B cell (primary cell): ENCODE data around the gene ANKRD9. TPM values are rescaled to one million over a fixed set of nuclear protein-coding genes. Genes with fewer than 3 reads are reported as not detected.

Experiments
- ATAC-seq: fragments of 200-7000 bp; cut with Tn5 transposase; one replicate; pipeline ENCODE4 v1.10.0; 2021; ENCODE audit warnings: low read depth, mild to moderate bottlenecking, moderate number of reproducible peaks, moderate library complexity
- CTCF ChIA-PET: fragments of 350-600 bp; sonication (Branson Sonifier 250); formaldehyde crosslinking; loops from one replicate; lab custom pipeline; 2021; ENCODE audit warnings: antibody characterized with exemption, inconsistent platforms; lab: Charles Lee
- POLR2A ChIA-PET: fragments of 350-600 bp; sonication (Branson Sonifier 250); formaldehyde crosslinking; loops from one replicate; lab custom pipeline; 2021; ENCODE audit warnings: antibody characterized with exemption; lab: Charles Lee
- DNase-seq: peaks from one replicate; pipeline ENCODE4 v3.0.0; 2013
- H2AFZ ChIP-seq: 2 replicates; pipeline ENCODE4 v1.6.1; 2012; ENCODE audit warnings: mild to moderate bottlenecking, low read depth, low read length; ENCODE audit not compliant: insufficient read depth, poor library complexity, severe bottlenecking
- H3K27ac ChIP-seq, 2 donors: 1 replicate in 1 of 2; 2 replicates in 1 of 2; pipeline ENCODE4 v1.5.1; 2012 to 2013; ENCODE audit warnings: low read length in 2 of 2, mild to moderate bottlenecking in 2 of 2, moderate library complexity in 1 of 2
- H3K27me3 ChIP-seq, 4 experiments: fragments of 200-600 bp in 1 of 4; sonication (generic) in 1 of 4; replicated peaks in 1 of 4; 1 replicate in 2 of 4; 2 replicates in 2 of 4; pipeline versions ENCODE4 v1.6.1 to v1.7.0; 2013 to 2016; ENCODE audit warnings: low read length in 3 of 4, mild to moderate bottlenecking in 2 of 4, mixed read lengths in 1 of 4, moderate library complexity in 1 of 4; ENCODE audit not compliant: insufficient read depth in 4 of 4, control insufficient read depth in 3 of 4; ENCODE audit errors: control extremely low read depth in 1 of 4
- H3K36me3 ChIP-seq, 2 experiments: replicated peaks in 1 of 2; 1 replicate in 1 of 2; 2 replicates in 1 of 2; pipeline versions ENCODE4 v1.6.1 to v1.7.1; 2013; ENCODE audit warnings: low read length in 1 of 2; ENCODE audit not compliant: insufficient read depth in 2 of 2, control insufficient read depth in 1 of 2; ENCODE audit errors: control extremely low read depth in 1 of 2, extremely low read depth in 1 of 2
- H3K4me1 ChIP-seq, 2 donors: fragments of 200-600 bp in 1 of 2; sonication (generic) in 1 of 2; 1 replicate in 1 of 2; 2 replicates in 1 of 2; pipeline versions ENCODE4 v1.5.1 to v1.6.1; 2013 to 2017; ENCODE audit warnings: low read length in 2 of 2; ENCODE audit not compliant: control insufficient read depth in 2 of 2, insufficient read depth in 2 of 2
- H3K4me2 ChIP-seq: replicated peaks from 2 replicates; pipeline ENCODE3; 2012; ENCODE audit warnings: mild to moderate bottlenecking, low read depth, low read length; ENCODE audit not compliant: poor library complexity, severe bottlenecking
- H3K4me3 ChIP-seq, 5 experiments: fragments of 200-600 bp in 1 of 5; sonication (generic) in 1 of 5; 1 replicate in 3 of 5; 2 replicates in 2 of 5; pipeline versions ENCODE4 v1.5.1 to v1.7.0; 2011 to 2016; ENCODE audit warnings: low read length in 4 of 5, mild to moderate bottlenecking in 4 of 5, low read depth in 2 of 5, control low read depth in 1 of 5, moderate library complexity in 1 of 5; ENCODE audit not compliant: insufficient read depth in 1 of 5; ENCODE audit errors: control extremely low read depth in 1 of 5, extremely low read depth in 1 of 5
- H3K79me2 ChIP-seq: fragments of 200-600 bp; sonication (generic); one replicate; pipeline ENCODE4 v1.6.0; 2016; ENCODE audit warnings: low read length; ENCODE audit not compliant: control insufficient read depth, insufficient read depth
- H3K9ac ChIP-seq: fragments of 200-600 bp; sonication (generic); 2 replicates; pipeline ENCODE4 v1.6.1; 2017; ENCODE audit warnings: mild to moderate bottlenecking, low read length, moderate library complexity
- H3K9me3 ChIP-seq, 3 donors: one replicate each; pipeline versions ENCODE4 v1.6.1 to v1.7.1; 2013; ENCODE audit warnings: low read length in 2 of 3; ENCODE audit not compliant: control insufficient read depth in 2 of 3, insufficient read depth in 1 of 3; ENCODE audit errors: control extremely low read depth in 1 of 3
- H4K20me1 ChIP-seq: 2 replicates; pipeline ENCODE4 v1.6.0; 2012; ENCODE audit warnings: mild to moderate bottlenecking, low read length; ENCODE audit not compliant: insufficient read depth, control insufficient read depth, poor library complexity, severe bottlenecking
- H3K27ac Mint-ChIP-seq: one replicate; pipeline ENCODE4 v1.8.0; 2021; ENCODE audit warnings: mixed read lengths
- H3K27me3 Mint-ChIP-seq: one replicate; pipeline ENCODE4 v1.8.0; 2021; ENCODE audit warnings: mixed read lengths
- H3K4me1 Mint-ChIP-seq: one replicate; pipeline ENCODE4 v1.8.0; 2021; ENCODE audit warnings: mixed read lengths
- H3K4me3 Mint-ChIP-seq: one replicate; pipeline ENCODE4 v1.8.0; 2021; ENCODE audit warnings: mixed read lengths
- H3K9me3 Mint-ChIP-seq: one replicate; pipeline ENCODE4 v1.8.0; 2022; ENCODE audit warnings: mixed read lengths; ENCODE audit not compliant: insufficient read depth
- EZH2 ChIP-seq: IDR thresholded peaks from 2 replicates; pipeline ENCODE4 v1.6.1; 2012; ENCODE audit warnings: borderline replicate concordance, low read depth, mild to moderate bottlenecking, moderate library complexity, low read length; ENCODE audit not compliant: insufficient read depth, poor library complexity, severe bottlenecking
- WGBS: methylation state at CpG from one replicate; pipeline ENCODE4 v1.1.5; 2013; ENCODE audit warnings: missing lambda C conversion rate; ENCODE audit not compliant: insufficient coverage; 5-methylcytosine and 5-hydroxymethylcytosine counted together
- intact Hi-C: fragments of 100-400 bp; cut with micrococcal nuclease; formaldehyde crosslinking; loops from one replicate; pipeline ENCODE4 v1.10.0; 2022
- polyA plus RNA-seq: library from polyadenylated mRNA; depleted of rRNA; stranded (reverse); fragments of >200 nt; gene quantifications from 2 replicates; pipeline ENCODE4 v1.2.3, GENCODE V29; 2012
- total RNA-seq, 2 donors: library from RNA; stranded (reverse); fragments of 120-200 nt in 1 of 2; gene quantifications; 1 replicate in 1 of 2; 2 replicates in 1 of 2; pipeline versions ENCODE4 v1.2.3 to v1.2.4, GENCODE V29; 2013 to 2022
- TF ChIP-seq, protein P1 (sequence below): fragments of 200-600 bp; IDR thresholded peaks from one replicate; pipeline ENCODE4 v1.8.0; 2022; ENCODE audit warnings: antibody characterized with exemption, mild to moderate bottlenecking

ANKRD9 gene
- total and polyA plus RNA-seq, 2 donors (not counting 1 experiment from before 2014, with no cell fraction given), result 1.4 to 1.5 TPM

DNA sequence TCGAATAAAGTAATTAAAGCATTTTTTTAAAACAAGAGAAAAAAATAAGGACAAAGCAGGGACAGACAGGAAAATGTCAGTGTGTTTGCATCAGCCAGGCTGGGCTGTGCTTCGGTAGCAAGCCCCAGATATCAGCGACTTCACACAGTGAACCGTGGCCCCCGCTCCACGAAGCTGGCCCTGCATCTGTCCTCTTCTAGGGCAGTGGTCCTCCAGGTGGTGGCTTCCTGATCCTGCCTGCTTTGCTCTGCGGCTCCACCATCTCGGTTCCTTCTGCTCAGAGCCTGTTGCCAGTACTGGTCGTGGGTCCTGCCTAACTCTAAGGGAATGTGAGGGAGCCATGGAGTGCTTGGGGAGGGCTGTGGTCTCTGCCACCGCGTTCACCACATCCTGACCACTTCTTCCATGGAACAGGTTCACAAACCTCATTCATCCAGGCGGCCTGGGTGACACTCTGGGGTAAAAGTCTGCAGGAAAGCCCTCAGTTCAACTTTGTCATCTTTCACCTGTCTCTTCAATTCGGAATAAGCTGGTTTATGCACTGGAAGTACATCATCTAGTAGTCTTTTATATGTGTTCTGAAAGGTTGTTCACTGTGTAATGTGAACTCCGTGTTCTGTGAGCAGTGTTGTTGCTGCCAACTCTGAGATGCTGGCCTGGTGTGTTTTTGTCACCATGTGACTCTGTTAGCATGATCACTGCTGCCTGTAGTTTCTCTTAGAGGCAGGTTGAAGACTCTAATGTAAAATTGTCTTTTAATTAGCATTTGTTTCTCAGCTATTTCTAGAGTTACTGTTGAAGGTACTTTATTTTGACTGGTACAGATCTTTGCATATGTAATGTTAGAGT lies 47.9 kb downstream of the ANKRD9 start:
- H2AFZ ChIP-seq, result no peak overlapping the region
- no peak for DNase-seq
- ChIA-PET CTCF (no interaction called here), POLR2A (no interaction called here)
- no peak overlapping the region for H3K27ac ChIP-seq
- no peaks in the 10 kb centered on the region for H3K9me3 ChIP-seq
- Mint-ChIP-seq H3K9me3 (no peaks in the 10 kb centered on the region), H3K4me3 (no peak overlapping the region), H3K4me1 (no peaks in the 10 kb centered on the region), H3K27me3 (no peaks in the 10 kb centered on the region), H3K27ac (no peak overlapping the region)
- H4K20me1 ChIP-seq, result no peaks in the 10 kb centered on the region
- H3K36me3 ChIP-seq, result peaks cover 0 to 4% of the 10 kb centered on the region in 2 experiments
- H3K27me3 ChIP-seq, result no peaks in the 10 kb centered on the region
- intact Hi-C loops, result no loop called here
- WGBS, result 72% methylated on average over 10 of the region's 14 CpGs
- H3K4me2 ChIP-seq, result no peak overlapping the region
- no peak for ATAC-seq
- no peak overlapping the region for H3K4me3 ChIP-seq
- TF ChIP-seq, protein P1, sequence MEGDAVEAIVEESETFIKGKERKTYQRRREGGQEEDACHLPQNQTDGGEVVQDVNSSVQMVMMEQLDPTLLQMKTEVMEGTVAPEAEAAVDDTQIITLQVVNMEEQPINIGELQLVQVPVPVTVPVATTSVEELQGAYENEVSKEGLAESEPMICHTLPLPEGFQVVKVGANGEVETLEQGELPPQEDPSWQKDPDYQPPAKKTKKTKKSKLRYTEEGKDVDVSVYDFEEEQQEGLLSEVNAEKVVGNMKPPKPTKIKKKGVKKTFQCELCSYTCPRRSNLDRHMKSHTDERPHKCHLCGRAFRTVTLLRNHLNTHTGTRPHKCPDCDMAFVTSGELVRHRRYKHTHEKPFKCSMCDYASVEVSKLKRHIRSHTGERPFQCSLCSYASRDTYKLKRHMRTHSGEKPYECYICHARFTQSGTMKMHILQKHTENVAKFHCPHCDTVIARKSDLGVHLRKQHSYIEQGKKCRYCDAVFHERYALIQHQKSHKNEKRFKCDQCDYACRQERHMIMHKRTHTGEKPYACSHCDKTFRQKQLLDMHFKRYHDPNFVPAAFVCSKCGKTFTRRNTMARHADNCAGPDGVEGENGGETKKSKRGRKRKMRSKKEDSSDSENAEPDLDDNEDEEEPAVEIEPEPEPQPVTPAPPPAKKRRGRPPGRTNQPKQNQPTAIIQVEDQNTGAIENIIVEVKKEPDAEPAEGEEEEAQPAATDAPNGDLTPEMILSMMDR, result no peak
- no peak for TF ChIP-seq EZH2
- H3K4me1 ChIP-seq, result no peaks in the 10 kb centered on the region
- H3K79me2 ChIP-seq, result no peaks in the 10 kb centered on the region
- H3K9ac ChIP-seq, result no peak overlapping the region

DNA sequence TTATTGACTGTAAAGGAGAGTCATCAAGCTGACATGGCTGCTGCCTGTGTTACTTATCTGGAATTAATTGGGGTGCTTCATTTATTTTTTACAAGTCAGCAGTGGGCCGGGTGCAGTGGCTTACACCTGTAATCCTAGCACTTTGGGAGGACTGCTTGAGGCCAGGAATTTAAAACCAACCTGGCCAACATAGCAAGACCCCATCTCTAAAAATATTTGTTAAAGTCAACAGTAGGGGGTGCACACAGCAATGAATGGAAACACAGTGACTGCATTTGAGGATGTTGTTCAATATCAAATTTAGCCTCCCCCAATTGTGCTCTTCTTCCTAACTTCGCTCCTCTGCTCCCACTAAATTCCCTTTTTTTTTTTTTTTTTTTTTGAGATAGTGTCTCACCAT lies 52.1 kb downstream of the ANKRD9 start:
- H3K27me3 Mint-ChIP-seq, result no peaks in the 10 kb centered on the region
- H3K4me3 Mint-ChIP-seq, result no peak overlapping the region
- Histone ChIP-seq H3K9ac (no peak overlapping the region), H3K27ac (no peak overlapping the region), H3K9me3 (no peaks in the 10 kb centered on the region), H4K20me1 (no peaks in the 10 kb centered on the region), H3K4me2 (no peak overlapping the region), H3K36me3 (no peaks in the 10 kb centered on the region), H3K27me3 (no peaks in the 10 kb centered on the region), H3K4me3 (no peak overlapping the region), H2AFZ (no peak overlapping the region), H3K79me2 (no peaks in the 10 kb centered on the region), H3K4me1 (no peaks in the 10 kb centered on the region)
- ChIA-PET POLR2A (interaction anchor here (0.5 kb wide), 1 partner anchor 113 kb away, joined by 4 read pairs; no protein-coding TSS in a partner anchor), CTCF (interaction anchor here (0.7 to 1.5 kb wide), 2 partner anchors 8 to 19 kb away, joined by 3 read pairs; no protein-coding TSS in a partner anchor)
- no peak for TF ChIP-seq EZH2
- H3K9me3 Mint-ChIP-seq, result no peaks in the 10 kb centered on the region
- H3K27ac Mint-ChIP-seq, result no peak overlapping the region
- no peaks in the 10 kb centered on the region for H3K4me1 Mint-ChIP-seq
- DNase-seq (no peak), ATAC-seq (no peak)
- intact Hi-C loops, result no loop called here
- WGBS, result 100% methylated on average over 1 of the region's 2 CpGs
